Cardiac fibroblast (primary cell): ENCODE data around the gene SPEG.
A peak's percentile ranks its signal among the peaks of the same experiment; 100 is the strongest.

Source experiments
- DNase-seq, 2 donors: peaks; one replicate each; pipeline versions ENCODE4 v3.0.0 to v3.0.0-alpha.2; 2010; ENCODE audit warnings: low read depth in 2 of 2
- H3K4me3 ChIP-seq, 2 donors: replicated peaks in 1 of 2; 1 replicate in 1 of 2; 2 replicates in 1 of 2; pipeline ENCODE4 v1.5.1; 2011; ENCODE audit warnings: low read depth in 2 of 2, low read length in 2 of 2, mild to moderate bottlenecking in 2 of 2, moderate library complexity in 1 of 2
- TF ChIP-seq, protein P1 (sequence below): IDR thresholded peaks from one replicate; pipeline ENCODE4 v1.5.1; 2011; ENCODE audit warnings: low read depth, mild to moderate bottlenecking, low read length, inconsistent platforms

Gene SPEG

DNA sequence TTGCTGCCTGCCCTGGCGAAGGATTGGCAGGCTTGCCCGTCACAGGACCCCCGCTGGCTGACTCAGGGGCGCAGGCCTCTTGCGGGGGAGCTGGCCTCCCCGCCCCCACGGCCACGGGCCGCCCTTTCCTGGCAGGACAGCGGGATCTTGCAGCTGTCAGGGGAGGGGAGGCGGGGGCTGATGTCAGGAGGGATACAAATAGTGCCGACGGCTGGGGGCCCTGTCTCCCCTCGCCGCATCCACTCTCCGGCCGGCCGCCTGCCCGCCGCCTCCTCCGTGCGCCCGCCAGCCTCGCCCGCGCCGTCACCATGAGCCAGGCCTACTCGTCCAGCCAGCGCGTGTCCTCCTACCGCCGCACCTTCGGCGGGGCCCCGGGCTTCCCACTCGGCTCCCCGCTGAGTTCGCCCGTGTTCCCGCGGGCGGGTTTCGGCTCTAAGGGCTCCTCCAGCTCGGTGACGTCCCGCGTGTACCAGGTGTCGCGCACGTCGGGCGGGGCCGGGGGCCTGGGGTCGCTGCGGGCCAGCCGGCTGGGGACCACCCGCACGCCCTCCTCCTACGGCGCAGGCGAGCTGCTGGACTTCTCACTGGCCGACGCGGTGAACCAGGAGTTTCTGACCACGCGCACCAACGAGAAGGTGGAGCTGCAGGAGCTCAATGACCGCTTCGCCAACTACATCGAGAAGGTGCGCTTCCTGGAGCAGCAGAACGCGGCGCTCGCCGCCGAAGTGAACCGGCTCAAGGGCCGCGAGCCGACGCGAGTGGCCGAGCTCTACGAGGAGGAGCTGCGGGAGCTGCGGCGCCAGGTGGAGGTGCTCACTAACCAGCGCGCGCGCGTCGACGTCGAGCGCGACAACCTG is 16.3 kb upstream of the SPEG start, which contains the start of gene DES:
DES (plus strand) TSS at position 223 of the 857 bp plus-strand sequence; CDS start at position 309, 86 bp downstream.
- DNase-seq: peak in 1 of 2 donors; percentile 38
- TF ChIP-seq, protein P1, sequence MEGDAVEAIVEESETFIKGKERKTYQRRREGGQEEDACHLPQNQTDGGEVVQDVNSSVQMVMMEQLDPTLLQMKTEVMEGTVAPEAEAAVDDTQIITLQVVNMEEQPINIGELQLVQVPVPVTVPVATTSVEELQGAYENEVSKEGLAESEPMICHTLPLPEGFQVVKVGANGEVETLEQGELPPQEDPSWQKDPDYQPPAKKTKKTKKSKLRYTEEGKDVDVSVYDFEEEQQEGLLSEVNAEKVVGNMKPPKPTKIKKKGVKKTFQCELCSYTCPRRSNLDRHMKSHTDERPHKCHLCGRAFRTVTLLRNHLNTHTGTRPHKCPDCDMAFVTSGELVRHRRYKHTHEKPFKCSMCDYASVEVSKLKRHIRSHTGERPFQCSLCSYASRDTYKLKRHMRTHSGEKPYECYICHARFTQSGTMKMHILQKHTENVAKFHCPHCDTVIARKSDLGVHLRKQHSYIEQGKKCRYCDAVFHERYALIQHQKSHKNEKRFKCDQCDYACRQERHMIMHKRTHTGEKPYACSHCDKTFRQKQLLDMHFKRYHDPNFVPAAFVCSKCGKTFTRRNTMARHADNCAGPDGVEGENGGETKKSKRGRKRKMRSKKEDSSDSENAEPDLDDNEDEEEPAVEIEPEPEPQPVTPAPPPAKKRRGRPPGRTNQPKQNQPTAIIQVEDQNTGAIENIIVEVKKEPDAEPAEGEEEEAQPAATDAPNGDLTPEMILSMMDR: no peak
- H3K4me3 ChIP-seq: peak within 1 kb of the TSS in 1 of 2 donors; percentile 13

GRCh38 chr2:219419012-219419324 is 15.7 kb upstream of the SPEG start:
- peak overlapping the region in 1 of 2 donors; percentile 13 for H3K4me3 ChIP-seq
- DNase-seq: no peak
- TF ChIP-seq, protein P1: no peak

DNA sequence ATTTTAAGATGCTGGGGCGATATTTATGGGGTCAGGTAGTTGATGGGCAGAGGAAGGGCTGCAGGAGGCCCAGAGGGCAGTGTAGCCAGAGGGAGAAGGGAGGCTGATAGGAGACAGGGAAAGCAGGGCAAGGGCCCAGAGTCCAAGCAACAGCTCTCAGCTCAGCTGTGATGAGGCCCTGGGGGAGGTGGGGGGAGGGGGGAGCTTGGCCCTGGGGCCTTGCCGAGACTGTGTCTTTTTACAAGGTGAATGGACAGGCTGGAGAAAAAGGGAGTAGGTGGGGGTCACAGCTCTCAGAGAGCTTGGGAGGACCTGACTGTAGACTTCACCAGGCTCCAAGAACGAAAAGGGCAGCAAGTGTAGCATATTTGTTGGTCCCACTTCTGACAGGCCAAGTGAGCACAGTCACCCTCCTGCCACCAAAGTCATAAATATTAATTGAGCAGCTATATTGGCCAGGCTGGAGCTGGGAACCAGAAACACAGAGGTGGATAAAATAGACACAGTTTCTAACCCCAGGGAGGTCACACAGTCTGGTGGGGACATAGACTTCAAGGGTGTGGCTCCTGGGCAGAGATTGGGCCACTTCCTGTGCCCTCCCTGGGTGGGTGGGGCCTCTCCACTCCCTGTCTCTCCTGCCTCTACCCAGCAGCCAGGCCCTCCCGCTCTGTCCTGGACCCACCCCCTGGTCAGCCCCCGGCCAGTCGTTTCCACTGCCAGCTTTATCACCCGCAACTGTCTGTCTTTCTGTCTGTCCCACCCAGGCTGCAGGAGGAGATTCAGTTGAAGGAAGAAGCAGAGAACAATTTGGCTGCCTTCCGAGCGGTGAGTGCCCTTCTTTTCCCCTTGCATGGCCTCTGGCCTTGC is 15.1 kb upstream of the SPEG start:
- DNase-seq: no peak
- TF ChIP-seq, protein P1: no peak
- no peak overlapping the region for H3K4me3 ChIP-seq

- no peak for DNase-seq
- TF ChIP-seq, protein P1: no peak
- H3K4me3 ChIP-seq: no peak overlapping the region
Measured at GRCh38 chr2:219420687-219421086, 14.0 kb upstream of the SPEG start.

GRCh38 chr2:219421323-219421722 is 13.3 kb upstream of the SPEG start:
- H3K4me3 ChIP-seq: no peak overlapping the region
- TF ChIP-seq, protein P1: no peak
- no peak for DNase-seq

DNA sequence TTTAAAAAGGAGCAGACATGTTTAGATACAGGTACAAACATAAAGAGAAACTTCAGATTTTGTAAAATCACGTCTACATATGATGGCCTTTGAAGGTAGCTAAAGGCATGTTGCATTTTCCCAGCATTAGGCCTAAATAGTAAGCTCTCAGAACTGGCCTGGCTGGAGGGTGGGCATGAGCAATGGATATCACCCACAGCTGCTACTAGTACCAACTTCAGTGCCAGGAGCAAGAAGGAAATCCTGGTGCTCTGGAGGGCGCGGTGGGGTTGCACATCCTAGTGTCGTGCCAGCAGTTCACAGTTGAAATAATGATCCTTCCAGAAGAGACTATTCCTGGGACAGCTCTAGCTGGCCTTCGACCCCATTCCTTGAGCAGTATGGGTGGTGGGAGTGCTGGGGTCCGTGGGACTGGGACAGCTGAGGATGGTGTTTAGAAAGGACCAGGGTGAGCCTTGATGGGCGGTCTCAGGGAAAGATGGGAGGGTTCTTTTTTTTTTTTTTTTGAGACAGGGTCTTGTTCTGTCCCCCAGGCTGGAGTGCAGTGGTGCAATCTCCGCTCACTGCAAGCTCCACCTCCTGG is 11.6 kb upstream of the SPEG start:
- TF ChIP-seq, protein P1: no peak
- H3K4me3 ChIP-seq: no peak overlapping the region
- DNase-seq: no peak
